ENCODE data around the gene GLIS1.

The GLIS1 gene

GRCh38 chr1:53543778-53544695 is 194.9 kb downstream of the GLIS1 start:
- no peak for DNase-seq

- DNase-seq, result no peak
Measured at GRCh38 chr1:53543130-53543777, 195.7 kb downstream of the GLIS1 start.

- DNase-seq, result no peak
Measured at GRCh38 chr1:53542551-53542950, 196.4 kb downstream of the GLIS1 start.

- no peak for DNase-seq
Measured at GRCh38 chr1:53541761-53542550, 197.0 kb downstream of the GLIS1 start.

- DNase-seq, result no peak
Measured at GRCh38 chr1:53541263-53541625, 197.7 kb downstream of the GLIS1 start.

- DNase-seq, result no peak
Measured at GRCh38 chr1:53540604-53541262, 198.2 kb downstream of the GLIS1 start.

GRCh38 chr1:53539711-53540603 is 199.0 kb downstream of the GLIS1 start:
- DNase-seq, result no peak

- no peak for DNase-seq
Measured at GRCh38 chr1:53539226-53539625, 199.7 kb downstream of the GLIS1 start.

- no peak for DNase-seq
Measured at GRCh38 chr1:53536606-53537005, 202.4 kb downstream of the GLIS1 start.

- no peak for DNase-seq
Measured at GRCh38 chr1:53535846-53536245, 203.1 kb downstream of the GLIS1 start.

- DNase-seq, result no peak
Measured at GRCh38 chr1:53535226-53535625, 203.7 kb downstream of the GLIS1 start.

GRCh38 chr1:53532912-53533311 is 206.1 kb downstream of the GLIS1 start:
- DNase-seq, result no peak

GRCh38 chr1:53532377-53532776 is 206.6 kb downstream of the GLIS1 start:
- no peak for DNase-seq

- no peak for DNase-seq
Measured at GRCh38 chr1:53530550-53530949, 208.4 kb downstream of the GLIS1 start.

- no peak for DNase-seq
Measured at GRCh38 chr1:53529555-53529954, 209.4 kb downstream of the GLIS1 start.

GRCh38 chr1:53527368-53527767 is 211.6 kb downstream of the GLIS1 start:
- no peak for DNase-seq

- no peak for DNase-seq
Measured at GRCh38 chr1:53526451-53527101, 212.4 kb downstream of the GLIS1 start.

GRCh38 chr1:53525595-53525994 is 213.4 kb downstream of the GLIS1 start:
- no peak for DNase-seq

- DNase-seq, result no peak
Measured at GRCh38 chr1:53524428-53525375, 214.3 kb downstream of the GLIS1 start.

GRCh38 chr1:53521924-53522552 is 216.9 kb downstream of the GLIS1 start:
- DNase-seq, result no peak
